Inflammatory macrophage (primary cell): Measurements from ENCODE around the gene COL1A1.

Experiments used
- DNase-seq, 2 donors: peaks; one replicate each; pipeline ENCODE4 v3.0.0-alpha.2; 2020 to 2022

COL1A1 gene

DNA sequence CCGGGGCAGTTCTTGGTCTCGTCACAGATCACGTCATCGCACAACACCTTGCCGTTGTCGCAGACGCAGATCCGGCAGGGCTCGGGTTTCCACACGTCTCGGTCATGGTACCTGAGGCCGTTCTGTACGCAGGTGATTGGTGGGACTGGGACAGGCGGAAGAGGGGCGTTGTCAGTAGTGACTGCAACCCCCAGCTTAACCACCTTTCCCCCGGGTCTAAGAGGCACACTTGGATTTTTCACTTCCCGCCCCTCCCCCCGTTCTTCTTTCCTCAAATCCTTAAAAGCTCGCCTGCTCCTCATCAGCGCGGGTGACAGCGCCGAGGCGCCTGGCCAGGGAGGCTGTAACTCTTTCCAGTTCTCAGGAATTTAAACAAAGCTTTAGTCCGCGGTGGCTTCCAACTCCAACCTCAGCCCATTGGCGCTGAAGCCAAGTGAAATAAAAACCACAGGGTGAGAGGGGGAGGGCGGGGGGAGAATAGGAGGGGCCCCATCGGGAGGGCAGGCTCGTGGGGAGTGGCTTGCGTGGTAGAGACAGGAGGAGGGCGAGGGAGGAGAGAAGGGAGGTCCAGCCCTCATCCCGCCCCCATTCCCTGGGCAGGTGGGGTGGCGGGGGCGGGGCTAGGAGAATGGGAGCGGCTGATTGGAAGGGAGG lies 1.5 kb downstream of the COL1A1 start:
- DNase-seq = no peak

DNA sequence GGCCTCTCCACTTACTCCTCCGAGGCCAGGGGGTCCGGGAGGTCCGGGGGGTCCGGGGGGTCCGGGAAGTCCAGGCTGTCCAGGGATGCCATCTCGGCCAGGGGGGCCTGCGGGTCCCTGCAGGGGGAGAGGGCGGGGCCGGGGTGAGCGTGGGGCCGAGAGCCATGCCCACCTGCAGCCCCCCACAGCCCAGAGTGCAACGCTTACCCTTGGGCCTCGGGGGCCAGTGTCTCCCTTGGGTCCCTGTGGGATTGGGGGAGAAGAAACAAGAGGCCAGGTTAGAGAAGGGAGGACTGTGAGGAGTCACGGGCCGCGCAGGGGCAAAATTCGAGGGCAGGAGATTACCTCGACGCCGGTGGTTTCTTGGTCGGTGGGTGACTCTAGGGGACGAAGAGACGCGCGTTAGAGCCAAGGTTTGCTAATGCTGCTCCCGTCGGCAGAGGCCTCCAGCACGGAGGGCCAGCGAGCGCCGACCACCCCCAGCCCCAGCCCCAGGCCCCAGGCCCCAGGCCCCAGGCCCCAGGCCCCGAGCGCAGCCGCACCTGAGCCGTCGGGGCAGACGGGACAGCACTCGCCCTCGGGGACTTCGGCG lies 2.1 kb downstream of the COL1A1 start:
- no peak for DNase-seq

DNA sequence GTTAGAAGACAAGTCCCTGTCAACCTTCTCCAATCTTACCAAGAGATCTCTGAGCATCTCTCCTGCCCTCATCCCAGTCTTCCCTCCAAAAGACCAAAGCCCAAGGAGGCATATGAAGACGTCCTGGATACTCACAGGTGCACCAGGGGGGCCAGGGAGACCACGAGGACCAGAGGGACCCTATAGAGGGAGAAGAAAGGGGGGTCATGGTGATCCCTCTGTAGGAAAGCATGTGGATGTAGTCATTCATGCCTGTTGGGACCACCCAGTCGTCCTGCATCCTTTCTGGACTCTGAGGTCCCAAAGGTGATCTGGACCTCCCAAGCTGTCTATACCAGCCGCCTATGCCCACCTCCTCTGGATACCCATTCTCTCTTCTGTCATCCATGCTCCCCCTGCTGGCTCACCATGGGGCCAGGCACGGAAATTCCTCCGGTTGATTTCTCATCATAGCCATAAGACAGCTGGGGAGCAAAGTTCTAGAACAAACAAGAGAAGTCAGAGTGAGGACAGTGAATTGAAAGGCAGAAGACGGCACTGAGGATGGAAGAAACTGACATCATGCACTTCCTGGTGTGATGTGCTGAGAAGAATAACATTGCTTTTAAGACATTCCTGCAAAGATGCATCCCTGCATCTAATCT lies 3.3 kb downstream of the COL1A1 start:
- peak; percentile 71 to 75 for DNase-seq

DNA sequence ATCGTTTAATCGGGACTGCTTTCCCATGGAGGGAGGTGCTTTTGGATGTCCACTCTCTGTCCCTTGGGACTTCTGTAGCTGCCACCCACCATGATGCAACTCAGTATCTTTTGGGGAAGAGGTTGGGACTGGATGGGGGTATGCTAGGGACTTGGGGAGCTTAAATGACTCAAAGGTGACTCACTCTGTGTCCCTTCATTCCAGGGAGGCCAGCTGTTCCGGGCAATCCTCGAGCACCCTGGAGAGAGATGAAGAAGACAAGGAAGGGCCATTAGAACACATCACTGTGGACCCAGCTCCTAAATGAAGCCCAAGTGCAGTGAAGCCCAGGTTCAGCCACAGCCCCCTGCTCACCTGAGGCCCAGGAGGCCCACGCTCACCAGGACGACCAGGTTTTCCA lies 4.6 kb downstream of the COL1A1 start:
- no peak for DNase-seq

DNA sequence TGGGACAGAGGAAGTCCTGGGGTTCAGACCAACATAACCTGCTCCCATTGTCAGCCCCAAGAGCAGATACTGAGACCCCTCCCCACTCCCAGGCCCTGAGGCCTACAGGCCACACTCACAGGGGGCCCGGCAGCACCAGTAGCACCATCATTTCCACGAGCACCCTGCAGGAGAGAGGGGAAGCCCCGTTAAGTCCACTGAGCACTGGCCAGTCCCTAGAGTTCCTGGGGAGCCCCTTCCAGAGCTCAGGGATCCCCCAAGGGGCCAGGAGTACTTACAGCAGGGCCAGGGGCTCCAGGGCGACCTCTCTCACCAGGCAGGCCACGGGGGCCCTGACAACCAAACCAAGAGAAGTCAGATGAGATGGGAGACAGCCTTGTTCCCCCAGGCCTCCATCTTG lies 5.4 kb downstream of the COL1A1 start:
- DNase-seq = no peak

DNA sequence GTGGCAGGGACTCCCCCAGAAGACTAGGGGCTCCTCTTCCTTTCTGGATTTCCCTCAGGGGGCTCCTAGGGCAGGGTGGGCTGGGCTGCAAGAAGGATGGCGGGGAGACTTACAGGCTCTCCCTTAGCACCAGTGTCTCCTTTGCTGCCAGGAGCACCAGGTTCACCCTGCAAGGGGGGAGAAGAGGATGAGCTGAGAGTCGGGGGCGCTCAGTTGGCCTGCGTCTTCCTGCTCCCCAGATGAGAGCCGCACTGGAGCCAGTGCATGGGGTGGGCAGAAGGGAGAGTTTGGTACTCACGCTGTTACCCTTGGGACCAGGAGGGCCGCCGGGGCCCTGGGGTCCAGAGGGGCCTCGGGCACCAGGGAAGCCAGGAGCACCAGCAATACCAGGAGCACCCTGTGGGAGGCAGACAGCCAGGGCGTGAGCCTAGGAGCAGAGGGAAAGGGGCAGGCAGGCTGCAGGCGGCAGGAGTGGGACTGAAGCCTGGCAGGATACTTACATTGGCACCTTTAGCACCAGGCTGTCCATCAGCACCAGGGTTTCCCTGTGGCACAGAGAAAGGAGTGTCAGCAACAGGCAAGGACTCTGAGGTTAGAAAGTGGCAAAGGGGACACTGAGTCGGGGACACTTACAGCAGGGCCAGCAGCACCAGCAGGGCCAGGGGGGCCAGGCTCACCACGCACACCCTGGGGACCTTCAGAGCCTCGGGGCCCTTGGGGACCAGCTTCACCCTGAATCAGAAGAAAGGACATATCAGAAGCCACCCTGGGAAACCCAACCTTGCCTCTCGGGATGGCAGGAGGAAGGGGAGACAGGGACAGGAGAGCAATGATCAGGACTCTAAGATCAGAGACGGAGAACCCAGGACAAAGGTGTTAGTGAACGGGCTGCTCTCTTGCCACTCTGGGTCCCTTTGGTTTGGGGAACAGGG lies 6.2 kb downstream of the COL1A1 start:
- DNase-seq = no peak

DNA sequence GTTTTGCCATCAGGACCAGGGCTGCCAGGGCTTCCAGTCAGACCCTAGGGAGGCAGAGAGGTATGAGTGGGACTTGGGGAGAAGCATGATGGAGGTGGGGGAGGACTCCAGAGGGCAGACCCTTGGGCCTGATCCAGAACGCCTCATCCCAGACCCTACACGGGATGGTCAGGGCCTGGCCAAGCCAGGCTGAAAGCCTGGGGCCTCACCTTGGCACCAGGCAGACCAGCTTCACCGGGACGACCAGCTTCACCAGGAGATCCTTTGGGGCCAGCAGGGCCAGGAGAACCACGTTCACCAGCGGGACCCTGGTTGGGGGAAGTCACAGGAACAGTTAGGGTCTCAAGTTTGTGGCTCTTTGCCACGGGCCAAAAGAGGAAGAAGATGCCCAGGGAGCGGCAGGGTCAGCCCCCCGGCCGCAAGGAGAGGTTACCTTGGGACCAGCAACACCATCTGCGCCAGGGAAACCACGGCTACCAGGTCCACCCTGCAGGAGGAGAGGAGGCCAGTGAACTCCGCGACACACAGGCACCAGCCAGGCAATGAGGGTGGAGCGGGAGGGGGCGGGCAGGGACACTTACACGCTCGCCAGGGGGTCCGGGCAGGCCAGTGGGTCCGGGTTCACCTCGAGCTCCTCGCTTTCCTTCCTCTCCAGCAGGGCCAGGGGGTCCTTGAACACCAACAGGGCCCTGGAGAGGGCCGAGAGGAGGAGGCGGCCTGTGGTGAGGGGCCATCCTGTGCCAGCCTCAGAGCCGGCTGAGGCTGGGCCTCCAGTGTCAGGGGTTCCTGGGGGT lies 7.1 kb downstream of the COL1A1 start:
- DNase-seq = no peak

DNA sequence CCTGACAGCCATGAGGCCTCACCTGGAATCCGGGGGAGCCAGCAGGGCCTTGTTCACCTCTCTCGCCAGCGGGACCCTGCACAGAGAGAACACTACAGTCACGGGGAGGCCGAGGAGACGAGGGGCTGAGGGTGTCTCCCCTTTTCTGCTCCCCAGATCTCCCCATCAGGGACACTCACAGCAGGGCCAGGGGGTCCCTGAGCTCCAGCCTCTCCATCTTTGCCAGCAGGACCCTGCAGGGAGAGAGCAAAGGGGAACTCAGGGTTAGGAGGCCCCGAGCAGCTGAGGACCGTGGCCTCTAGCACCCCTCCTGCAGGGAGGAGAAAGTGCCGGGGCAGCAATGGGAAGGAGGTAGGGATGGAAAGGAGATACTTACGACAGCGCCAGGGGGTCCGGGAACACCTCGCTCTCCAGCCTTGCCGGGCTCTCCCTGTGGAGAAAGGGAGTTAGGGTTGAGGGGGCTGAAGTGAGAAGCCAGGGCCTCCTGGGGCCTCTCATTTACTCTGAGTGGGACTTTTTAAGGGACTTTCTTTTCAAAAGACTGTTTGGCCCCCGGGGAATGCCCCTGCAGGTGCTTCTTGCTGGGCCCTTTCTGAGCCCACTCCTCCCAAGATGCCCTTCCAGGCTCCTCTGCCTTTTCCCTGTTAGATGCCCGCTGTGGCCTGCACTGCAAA lies 8.7 kb downstream of the COL1A1 start:
- DNase-seq = no peak

DNA sequence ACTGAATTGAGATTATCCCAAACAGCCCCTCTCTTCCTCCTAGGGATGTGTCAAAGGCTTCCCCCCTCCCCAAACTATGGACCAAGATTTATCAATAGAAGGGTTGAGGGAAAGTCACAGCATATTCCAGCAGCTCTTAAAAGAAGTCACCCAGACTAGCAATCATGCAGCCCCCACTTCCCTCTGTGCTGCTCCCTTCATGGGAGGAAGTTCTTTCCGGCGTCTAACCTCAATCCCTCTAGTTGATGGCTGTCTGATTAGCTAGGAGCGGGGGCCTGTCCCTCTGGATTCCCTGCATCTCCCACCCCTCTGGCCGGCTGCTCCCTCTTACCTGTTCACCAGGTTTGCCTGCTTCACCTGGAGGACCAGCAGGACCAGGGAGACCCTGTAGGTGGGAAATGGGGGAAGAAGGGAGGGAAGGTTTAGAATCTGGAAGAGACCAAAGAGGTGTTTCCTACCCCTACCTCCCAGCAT lies 9.2 kb downstream of the COL1A1 start:
- DNase-seq = peak in 1 of 2 donors; percentile 19

DNA sequence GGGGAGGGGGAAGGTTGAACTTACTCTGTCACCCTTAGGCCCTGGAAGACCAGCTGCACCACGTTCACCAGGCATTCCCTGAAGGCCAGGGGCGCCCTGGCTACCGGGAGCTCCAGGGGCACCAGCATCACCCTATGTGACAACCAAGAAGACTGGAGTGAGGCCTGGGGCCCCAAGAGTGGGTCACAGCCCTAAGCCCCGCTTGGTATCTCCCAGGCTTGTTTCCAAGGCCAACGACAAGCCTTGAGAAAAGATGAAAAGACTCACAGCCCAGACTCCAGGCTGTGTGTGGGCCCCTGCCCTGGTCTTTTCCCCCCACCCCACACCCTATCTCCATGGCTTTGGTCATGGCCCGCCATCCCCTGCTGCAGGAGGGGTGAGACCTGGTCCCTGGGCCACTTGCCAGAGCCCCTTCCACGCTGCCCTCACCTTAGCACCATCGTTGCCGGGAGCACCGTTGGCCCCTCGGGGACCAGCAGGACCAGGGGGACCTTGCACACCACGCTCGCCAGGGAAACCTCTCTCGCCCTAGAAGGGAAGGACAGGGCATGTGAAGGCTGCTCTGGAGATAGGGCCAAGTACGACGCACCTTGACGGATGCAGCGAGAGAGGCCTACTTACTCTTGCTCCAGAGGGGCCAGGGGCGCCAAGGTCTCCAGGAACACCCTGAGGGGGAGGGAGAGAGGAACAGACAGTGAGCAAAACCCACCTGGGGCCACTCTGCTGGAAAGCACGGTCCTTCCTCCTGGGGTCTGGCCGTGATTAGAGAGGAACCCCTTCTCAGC lies 9.9 kb downstream of the COL1A1 start:
- DNase-seq = no peak

DNA sequence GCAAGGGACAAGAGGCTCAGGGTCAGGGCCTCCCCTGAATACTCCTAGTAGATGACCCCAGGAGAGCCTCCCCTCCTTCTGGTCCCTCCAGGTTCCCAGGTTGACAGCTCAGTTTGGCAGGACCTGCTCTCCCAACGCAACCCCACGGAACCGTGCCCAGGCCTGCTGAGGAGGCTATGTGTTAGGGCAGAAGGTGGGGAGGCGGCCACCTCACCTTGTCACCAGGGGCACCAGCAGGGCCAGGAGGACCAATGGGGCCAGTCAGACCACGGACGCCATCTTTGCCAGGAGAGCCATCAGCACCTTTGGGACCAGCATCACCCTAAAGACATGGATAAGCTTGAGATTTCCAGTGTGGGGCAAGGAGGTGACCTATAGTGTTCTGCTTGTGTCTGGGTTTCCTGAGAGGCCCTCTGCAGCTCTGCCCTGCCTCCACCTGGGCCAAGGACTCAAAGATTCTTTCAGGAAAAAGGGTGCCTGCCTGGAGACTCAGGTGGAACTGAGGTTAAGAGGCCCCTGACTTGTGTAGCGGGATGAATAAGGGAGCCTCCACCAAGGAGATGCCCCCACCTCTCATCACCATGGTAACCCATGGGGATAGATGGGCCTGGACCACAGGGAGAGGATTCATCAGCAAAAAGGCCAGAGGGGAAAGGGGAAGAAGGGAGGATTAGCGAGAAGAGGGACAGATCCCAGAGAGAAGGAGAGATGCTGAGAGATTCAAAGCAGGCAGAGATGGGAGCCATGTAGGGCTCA lies 10.7 kb downstream of the COL1A1 start:
- DNase-seq = no peak

DNA sequence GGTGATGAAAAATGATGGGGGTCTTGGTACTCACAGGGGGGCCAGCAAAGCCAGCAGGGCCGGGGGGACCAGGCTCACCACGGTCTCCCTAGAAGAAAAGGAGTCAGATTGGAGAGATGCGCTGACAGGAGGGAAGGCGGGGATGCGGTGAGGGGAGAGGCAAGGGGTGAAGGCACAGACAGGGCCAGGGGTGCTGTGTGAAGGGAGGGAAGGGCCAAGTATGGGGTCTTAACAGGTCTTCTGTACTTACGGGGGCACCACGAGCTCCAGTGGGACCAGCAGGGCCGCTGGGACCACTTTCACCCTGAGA lies 11.2 kb downstream of the COL1A1 start:
- DNase-seq = no peak

DNA sequence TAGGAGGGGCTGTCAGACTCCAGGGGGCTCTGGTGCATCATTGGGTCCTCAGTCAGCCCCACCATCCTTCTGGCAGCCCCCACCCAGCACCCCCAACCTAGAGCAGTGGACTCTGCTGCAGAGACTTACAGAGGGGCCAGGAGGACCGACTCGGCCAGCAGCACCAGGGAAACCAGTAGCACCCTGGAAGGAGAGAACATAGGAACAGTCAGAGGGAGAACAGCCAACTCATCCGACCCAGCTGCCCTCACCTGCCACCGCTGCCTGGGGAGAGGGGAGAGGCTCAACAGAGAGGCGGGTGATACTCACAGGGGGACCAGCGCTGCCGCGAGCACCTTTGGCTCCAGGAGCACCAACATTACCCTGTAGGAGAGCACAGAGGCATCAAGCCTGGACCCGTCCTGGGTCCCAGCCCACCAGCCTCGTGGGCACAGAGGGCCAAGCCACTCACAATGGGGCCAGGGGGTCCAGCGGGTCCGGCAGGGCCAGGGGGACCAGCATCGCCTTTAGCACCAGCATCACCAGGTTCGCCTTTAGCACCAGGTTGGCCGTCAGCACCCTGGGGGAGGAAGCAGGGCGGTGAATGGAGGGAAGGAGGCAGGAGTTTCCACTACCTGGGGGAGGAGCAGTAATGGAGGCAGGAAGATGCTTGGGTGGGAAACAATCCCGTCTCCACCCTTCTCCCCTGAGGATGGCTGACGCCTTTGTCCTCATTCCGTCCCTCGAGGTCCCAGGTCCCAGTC lies 11.7 kb downstream of the COL1A1 start:
- DNase-seq = no peak

DNA sequence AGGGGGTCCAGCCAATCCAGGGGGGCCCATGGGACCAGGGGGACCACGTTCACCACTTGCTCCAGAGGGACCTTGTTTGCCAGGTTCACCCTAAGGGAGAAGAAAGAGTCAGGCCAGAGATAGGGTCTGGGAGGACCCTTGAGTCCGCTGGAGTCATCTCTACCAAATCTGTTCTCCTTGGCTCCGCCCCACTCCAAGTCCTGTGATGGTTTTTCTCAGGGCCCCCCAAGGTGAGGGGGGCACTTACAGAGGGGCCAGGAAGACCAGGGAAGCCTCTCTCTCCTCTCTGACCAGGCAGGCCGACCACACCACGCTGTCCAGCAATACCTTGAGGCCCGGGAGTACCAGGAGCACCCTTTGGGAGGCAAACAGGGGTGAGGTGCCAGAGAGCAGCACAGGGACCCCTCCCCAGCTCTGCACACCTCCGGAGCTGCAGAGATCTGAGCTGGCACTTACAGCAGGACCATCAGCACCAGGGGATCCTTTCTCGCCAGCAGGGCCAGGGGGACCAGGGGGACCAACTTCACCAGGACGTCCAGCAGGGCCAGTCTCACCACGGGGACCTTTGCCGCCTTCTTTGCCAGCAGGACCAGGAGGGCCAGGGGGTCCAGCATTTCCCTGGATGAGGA lies 12.4 kb downstream of the COL1A1 start:
- no peak for DNase-seq

DNA sequence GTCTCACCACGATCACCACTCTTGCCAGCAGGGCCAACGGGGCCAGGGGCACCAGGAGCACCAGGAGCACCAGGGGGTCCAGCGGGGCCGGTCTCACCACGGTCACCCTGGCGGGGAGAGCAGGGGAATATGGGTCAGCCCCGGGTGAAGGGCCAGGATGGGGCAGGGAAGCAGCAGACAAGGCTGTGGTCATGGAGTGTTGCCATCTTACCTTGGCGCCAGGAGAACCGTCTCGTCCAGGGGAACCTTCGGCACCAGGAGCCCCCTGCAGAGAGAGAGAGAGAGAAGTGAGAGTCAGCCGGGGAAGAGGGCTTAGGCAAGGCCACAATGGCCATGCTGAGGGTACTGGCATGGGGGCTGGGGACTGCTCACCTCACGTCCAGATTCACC lies 12.9 kb downstream of the COL1A1 start:
- no peak for DNase-seq

DNA sequence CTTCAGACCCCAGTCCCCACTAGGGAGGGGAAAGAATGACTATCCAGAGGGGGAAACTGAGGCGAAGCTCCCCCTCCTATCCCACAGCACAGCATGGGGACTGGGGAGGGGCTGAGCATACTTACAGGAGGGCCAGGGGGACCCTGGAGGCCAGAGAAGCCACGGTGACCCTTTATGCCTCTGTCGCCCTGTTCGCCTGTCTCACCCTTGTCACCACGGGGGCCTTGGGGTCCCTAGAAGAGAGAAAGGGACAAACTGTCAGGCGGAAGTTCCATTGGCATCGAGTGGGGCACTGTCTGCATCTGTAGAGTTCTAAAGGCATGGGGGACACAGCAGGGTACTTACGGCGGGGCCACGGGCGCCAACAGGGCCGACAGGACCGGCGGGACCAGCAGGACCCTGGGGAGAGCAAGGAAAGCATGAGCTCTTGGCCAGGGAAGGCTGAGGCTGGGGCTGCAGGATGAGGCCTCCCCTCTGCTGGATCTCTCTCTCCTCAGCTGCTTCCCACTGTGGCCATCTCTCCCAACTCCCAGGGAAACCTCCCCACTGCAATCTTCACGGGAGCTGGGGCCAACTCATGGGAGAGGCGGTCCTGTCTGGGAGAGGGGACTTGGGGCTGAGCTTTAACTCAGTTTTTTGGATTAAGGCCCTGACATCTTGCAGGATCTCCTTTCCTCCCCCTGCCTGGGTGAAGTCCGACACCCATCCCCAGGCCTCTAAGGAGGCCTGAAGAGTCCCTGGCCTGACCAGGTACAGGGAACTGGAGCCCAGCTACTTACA lies 13.5 kb downstream of the COL1A1 start:
- no peak for DNase-seq

DNA sequence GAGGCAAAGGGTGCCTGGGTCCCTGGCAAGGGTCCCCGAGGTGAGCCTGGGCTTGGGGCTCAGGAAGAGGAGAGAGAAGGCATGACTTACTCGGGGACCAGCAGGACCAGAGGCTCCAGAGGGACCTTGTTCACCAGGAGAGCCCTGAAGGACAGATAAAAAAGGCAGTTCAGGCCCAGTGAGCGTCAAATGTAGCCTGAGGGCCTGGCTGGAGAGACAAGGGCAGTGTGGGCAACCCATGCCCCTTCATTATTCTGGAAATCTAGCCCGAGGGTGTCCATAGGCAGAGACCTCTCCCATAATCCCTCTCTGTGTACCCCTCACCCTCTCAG lies 14.1 kb downstream of the COL1A1 start:
- DNase-seq = no peak

DNA sequence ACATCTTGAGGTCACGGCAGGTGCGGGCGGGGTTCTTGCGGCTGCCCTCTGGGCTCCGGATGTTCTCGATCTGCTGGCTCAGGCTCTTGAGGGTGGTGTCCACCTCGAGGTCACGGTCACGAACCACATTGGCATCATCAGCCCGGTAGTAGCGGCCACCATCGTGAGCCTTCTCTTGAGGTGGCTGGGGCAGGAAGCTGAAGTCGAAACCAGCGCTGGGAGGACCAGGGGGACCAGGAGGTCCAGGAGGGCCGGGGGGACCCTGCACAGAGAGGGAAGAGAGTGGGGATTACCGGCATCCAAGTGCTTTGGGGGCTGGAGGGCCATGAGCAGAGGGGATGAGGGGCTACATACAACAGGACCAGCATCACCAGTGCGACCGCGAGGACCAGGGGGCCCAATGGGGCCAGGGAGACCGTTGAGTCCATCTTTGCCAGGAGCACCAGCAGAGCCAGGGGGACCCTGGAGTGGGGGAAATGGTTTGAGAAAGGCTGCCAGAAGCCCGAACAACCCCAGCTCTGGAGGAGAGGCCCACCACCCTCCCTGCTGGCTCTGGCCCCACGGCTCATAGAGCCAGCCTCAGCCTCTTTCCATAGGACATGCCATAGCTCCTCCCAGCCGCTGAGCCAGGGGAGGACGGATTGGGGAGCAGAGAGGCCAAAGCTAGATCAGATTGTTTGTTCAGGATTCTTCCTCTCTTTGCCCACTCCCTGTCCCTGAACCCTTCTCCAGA lies 14.6 kb downstream of the COL1A1 start:
- no peak for DNase-seq
